C4-2B (cell line): ENCODE measurements around the gene MROH2A.

ENCODE experiments used
- CTCF ChIP-seq: fragments of 450-650 bp; conservative IDR thresholded peaks from 2 replicates; pipeline ENCODE4 v1.5.1; 2017; ENCODE audit warnings: mild to moderate bottlenecking
- ZFX ChIP-seq: fragments of 450-650 bp; IDR thresholded peaks from 2 replicates; pipeline ENCODE4 v1.6.1; 2017

- TF ChIP-seq CTCF (no peak), ZFX (no peak)
Measured at GRCh38 chr2:233858331-233858730, 80.2 kb downstream of the MROH2A start.
